Mesendoderm (in vitro differentiated cells): ENCODE data around the gene CT45A7.
"Not testable (repeated sequence)": the region's sequence is repeated elsewhere in the genome, so short reads cannot be mapped to it uniquely, and the experiment has no call there.

Experiments used
- DNase-seq: peaks from one replicate; pipeline ENCODE4 v3.0.0; 2013
- H2AK5ac ChIP-seq: 2 replicates; pipeline ENCODE4 v1.6.1; 2013; ENCODE audit warnings: low read length, inconsistent platforms
- H2BK120ac ChIP-seq: 2 replicates; pipeline ENCODE4 v1.6.1; 2013; ENCODE audit warnings: low read depth, mild to moderate bottlenecking, low read length, moderate library complexity, mixed read lengths
- H2BK15ac ChIP-seq: replicated peaks from 2 replicates; pipeline ENCODE4 v1.6.1; 2013; ENCODE audit warnings: low read depth, mild to moderate bottlenecking, moderate library complexity
- H2BK5ac ChIP-seq: 2 replicates; pipeline ENCODE4 v1.6.1; 2013; ENCODE audit warnings: low read length, inconsistent platforms
- H3K18ac ChIP-seq: 2 replicates; pipeline ENCODE4 v1.6.1; 2013; ENCODE audit warnings: mild to moderate bottlenecking, low read length, mixed read lengths
- H3K23ac ChIP-seq: one replicate; pipeline ENCODE4 v1.6.1; 2013; ENCODE audit warnings: low read length
- H3K27ac ChIP-seq: 2 replicates; pipeline ENCODE4 v1.5.1; 2013; ENCODE audit warnings: low read depth, mild to moderate bottlenecking, inconsistent platforms, low read length, moderate library complexity
- H3K27me3 ChIP-seq: 2 replicates; pipeline ENCODE4 v1.6.1; 2013; ENCODE audit warnings: low read length, control low read depth, mild to moderate bottlenecking, inconsistent platforms; ENCODE audit not compliant: insufficient read depth, poor library complexity
- H3K36me3 ChIP-seq: 2 replicates; pipeline ENCODE4 v1.6.1; 2013; ENCODE audit warnings: low read length, inconsistent platforms; ENCODE audit not compliant: control insufficient read depth, insufficient read depth
- H3K4ac ChIP-seq: one replicate; pipeline ENCODE4 v1.6.1; 2013; ENCODE audit warnings: low read depth, mild to moderate bottlenecking, low read length, moderate library complexity
- H3K4me1 ChIP-seq: 2 replicates; pipeline ENCODE4 v1.6.1; 2013; ENCODE audit warnings: low read depth, low read length, inconsistent platforms; ENCODE audit not compliant: control insufficient read depth
- H3K4me2 ChIP-seq: 2 replicates; pipeline ENCODE4 v1.6.1; 2013; ENCODE audit warnings: low read length
- H3K4me3 ChIP-seq: 2 replicates; pipeline ENCODE4 v1.5.1; 2013; ENCODE audit warnings: mild to moderate bottlenecking, low read length
- H3K56ac ChIP-seq: one replicate; pipeline ENCODE4 v1.6.1; 2013; ENCODE audit warnings: low read length
- H3K79me1 ChIP-seq: 2 replicates; pipeline ENCODE4 v1.6.1; 2013; ENCODE audit warnings: low read length, inconsistent platforms
- H3K79me2 ChIP-seq: 2 replicates; pipeline ENCODE4 v1.6.1; 2013; ENCODE audit warnings: mild to moderate bottlenecking, low read length; ENCODE audit not compliant: control insufficient read depth, insufficient read depth
- H3K9ac ChIP-seq: 2 replicates; pipeline ENCODE4 v1.6.1; 2013; ENCODE audit warnings: low read length, inconsistent platforms
- H4K5ac ChIP-seq: one replicate; pipeline ENCODE4 v1.6.1; 2013; ENCODE audit warnings: low read length
- H4K8ac ChIP-seq: one replicate; pipeline ENCODE4 v1.6.1; 2013; ENCODE audit warnings: low read depth, mild to moderate bottlenecking, control low read depth, low read length, moderate library complexity
- WGBS: extraction: QIAGEN DNeasy Blood & Tissue Kit; methylation state at CpG from one replicate; pipeline ENCODE4 v1.1.7; 2013; ENCODE audit warnings: low lambda C conversion rate, missing lambda C conversion rate; ENCODE audit not compliant: insufficient coverage; ENCODE audit errors: extremely low coverage; 5-methylcytosine and 5-hydroxymethylcytosine counted together

Gene CT45A7

GRCh38 chrX:135785403-135785802 is 51.7 kb downstream of the CT45A7 start, which contains the start of gene CT45A5:
Gene CT45A5 (minus strand): TSS chrX:135785503. CDS start chrX:135781729, 3,774 bp downstream.
- H3K79me1 ChIP-seq, DNase-seq, H3K4me1 ChIP-seq, H3K36me3 ChIP-seq, H3K9ac ChIP-seq, H3K23ac ChIP-seq, H2BK5ac ChIP-seq, H3K79me2 ChIP-seq, H3K4ac ChIP-seq, H2BK15ac ChIP-seq, H4K8ac ChIP-seq, H3K4me2 ChIP-seq, H3K27me3 ChIP-seq, H3K27ac ChIP-seq, H4K5ac ChIP-seq, H2BK120ac ChIP-seq, H3K18ac ChIP-seq, H3K4me3 ChIP-seq, H2AK5ac ChIP-seq, H3K56ac ChIP-seq: not testable (repeated sequence)
- no CpG with 5 or more reads among the region's 16 CpGs for WGBS
